NB4 (cell line): ENCODE data around the gene RYR3.

ENCODE experiments used
- DNase-seq: peaks from one replicate; pipeline ENCODE4 v3.0.0; 2010; ENCODE audit warnings: low read depth
- H3K4me3 ChIP-seq: one replicate; pipeline ENCODE4 v1.5.1; 2011; ENCODE audit warnings: mild to moderate bottlenecking, low read depth, low read length, moderate library complexity
- MYC ChIP-seq: IDR thresholded peaks from 2 replicates; pipeline ENCODE4 v1.6.1; 2011; ENCODE audit warnings: low read depth, low read length
- POLR2A ChIP-seq: IDR thresholded peaks from 2 replicates; pipeline ENCODE4 v1.6.1; 2011; ENCODE audit warnings: mild to moderate bottlenecking; ENCODE audit not compliant: insufficient read length; ENCODE audit errors: extremely low read depth
- TF ChIP-seq, protein P1 (sequence below): IDR thresholded peaks from one replicate; pipeline ENCODE4 v1.5.1; 2012; ENCODE audit warnings: low read depth, low read length
- TF ChIP-seq, protein P2 (sequence below): IDR thresholded peaks from 2 replicates; pipeline ENCODE4 v1.6.1; 2011; ENCODE audit warnings: low read depth, low read length

The RYR3 gene

DNA sequence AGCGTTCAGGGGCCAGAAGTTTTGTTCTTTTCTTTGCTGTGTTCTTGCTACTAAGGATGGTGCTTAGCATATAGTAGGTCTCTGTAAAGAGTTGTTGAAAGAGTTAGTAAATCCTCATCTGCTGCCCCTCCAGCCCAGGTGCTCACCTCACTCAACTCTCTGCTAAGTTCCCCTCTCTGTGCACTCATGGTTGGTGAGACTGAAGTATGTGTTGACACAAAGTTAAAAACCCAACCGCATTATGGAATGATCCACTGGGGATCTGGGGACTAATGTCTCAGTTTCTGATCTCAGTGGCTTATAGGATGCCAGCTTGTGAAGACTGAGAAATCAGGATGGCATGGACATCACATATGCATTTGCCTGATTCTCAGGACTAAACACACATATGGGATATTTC is 13.8 kb downstream of the RYR3 start:
- TF ChIP-seq, protein P1, sequence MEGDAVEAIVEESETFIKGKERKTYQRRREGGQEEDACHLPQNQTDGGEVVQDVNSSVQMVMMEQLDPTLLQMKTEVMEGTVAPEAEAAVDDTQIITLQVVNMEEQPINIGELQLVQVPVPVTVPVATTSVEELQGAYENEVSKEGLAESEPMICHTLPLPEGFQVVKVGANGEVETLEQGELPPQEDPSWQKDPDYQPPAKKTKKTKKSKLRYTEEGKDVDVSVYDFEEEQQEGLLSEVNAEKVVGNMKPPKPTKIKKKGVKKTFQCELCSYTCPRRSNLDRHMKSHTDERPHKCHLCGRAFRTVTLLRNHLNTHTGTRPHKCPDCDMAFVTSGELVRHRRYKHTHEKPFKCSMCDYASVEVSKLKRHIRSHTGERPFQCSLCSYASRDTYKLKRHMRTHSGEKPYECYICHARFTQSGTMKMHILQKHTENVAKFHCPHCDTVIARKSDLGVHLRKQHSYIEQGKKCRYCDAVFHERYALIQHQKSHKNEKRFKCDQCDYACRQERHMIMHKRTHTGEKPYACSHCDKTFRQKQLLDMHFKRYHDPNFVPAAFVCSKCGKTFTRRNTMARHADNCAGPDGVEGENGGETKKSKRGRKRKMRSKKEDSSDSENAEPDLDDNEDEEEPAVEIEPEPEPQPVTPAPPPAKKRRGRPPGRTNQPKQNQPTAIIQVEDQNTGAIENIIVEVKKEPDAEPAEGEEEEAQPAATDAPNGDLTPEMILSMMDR = no peak
- TF ChIP-seq MYC (no peak), POLR2A (no peak)
- TF ChIP-seq, protein P2, sequence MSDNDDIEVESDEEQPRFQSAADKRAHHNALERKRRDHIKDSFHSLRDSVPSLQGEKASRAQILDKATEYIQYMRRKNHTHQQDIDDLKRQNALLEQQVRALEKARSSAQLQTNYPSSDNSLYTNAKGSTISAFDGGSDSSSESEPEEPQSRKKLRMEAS = no peak
- H3K4me3 ChIP-seq = no peak overlapping the region
- no peak for DNase-seq

DNA sequence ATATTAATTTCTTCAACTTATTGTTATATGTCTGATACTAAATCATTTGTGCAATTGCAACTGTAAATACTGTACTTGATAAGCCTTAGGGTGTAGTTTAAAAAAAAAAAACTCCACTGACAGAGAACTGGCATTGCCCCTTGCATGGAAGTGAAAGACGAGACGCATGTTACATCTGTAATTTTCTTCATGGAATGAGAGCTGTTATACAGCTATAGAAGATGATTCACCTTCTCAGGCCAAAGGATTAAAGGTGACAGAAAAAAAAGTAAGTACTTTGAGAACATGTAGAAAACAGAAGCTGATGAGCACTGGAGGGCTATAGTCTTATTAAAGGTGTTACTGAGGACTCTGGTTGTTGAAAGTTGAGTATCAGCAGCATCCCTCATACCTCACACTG is 16.1 kb downstream of the RYR3 start:
- TF ChIP-seq, protein P1 = no peak
- no peak for TF ChIP-seq MYC
- TF ChIP-seq, protein P2 = no peak
- TF ChIP-seq POLR2A = no peak
- H3K4me3 ChIP-seq = no peak overlapping the region

DNA sequence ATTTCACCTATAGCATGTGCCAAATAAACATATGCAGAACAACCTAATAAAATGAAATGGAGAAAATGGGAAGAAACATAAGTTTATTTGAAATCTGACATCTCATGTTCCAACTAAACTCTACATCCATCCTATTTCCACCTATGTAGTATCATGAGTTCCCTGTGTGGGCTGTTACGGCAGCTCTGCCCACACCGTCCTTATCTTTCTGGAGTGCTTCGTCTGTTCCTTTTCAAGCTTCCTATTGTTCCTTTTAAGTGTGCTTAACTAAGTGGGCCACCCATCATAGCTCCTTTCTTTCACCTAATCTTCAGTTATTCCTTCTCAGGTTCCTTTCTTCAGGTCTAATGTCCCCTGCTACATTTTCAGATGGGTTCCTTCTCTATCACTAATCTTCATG is 17.3 kb downstream of the RYR3 start:
- no peak for TF ChIP-seq POLR2A
- TF ChIP-seq, protein P1 = no peak
- TF ChIP-seq, protein P2 = no peak
- no peak for TF ChIP-seq MYC
- DNase-seq = no peak
- H3K4me3 ChIP-seq = no peak overlapping the region

More for the DNA sequence above, 16.1 kb downstream of the RYR3 start:
- no peak for DNase-seq

DNA sequence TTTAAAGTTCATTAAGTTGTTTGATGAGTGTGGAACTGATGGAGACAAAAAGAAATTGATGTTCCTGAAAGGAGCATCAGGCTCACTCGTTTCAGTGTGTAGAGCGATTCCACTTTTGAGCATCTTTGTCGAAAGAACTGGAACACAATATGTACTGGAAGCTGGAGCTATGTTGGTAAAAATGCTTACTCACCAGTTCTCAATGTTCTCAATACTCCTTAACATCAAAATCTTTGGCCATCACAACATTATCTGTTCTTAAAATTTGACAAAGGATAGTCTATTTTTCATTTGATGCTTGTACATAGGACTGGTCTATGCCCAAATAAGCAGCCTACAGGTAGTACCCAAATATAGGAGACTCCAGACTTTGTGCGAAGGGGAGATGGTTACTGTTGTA is 18.7 kb downstream of the RYR3 start:
- no peak for DNase-seq
- TF ChIP-seq, protein P2 = no peak
- TF ChIP-seq POLR2A = no peak
- TF ChIP-seq, protein P1 = no peak
- TF ChIP-seq MYC = no peak
- H3K4me3 ChIP-seq = no peak overlapping the region

DNA sequence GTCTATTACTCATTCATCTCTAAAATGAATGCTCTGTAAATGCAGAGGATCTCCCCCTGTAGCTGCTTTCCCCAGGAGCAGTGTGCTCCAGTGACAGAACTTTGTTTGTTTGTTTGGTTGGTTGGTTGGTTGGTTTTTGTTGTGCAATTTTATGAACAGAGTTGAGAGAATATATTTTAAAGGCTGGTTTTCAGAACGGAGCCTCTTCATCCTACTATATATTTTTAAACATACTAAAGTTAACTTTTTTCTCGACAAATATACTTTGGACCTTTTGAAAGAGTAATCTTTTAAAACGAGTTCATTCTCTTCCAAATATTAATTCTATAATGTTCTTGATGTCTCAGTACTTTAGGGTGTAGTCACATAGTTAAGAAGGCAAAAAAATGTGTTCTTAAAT is 20.2 kb downstream of the RYR3 start:
- DNase-seq = no peak
- no peak overlapping the region for H3K4me3 ChIP-seq
- no peak for TF ChIP-seq MYC
- TF ChIP-seq, protein P2 = no peak
- no peak for TF ChIP-seq POLR2A
- TF ChIP-seq, protein P1 = no peak

DNA sequence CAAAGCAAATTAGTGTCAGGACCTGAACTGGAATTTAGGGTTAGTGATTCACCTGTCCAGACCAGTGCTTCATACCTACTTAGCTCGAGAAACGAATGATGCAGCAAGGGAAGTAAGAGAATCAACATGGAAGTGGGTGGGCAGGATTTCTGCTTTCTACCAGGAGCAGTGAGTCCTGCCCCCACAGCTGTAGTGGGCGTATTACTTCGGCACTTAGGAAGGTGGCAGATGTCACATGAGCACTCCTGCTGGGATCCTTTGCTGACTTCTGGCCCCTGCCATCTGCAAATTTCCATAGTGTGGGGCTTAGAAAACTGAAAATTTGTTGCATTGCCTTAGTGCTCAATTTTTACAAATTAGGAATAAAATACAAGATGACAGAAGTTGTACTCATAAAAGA is 31.2 kb downstream of the RYR3 start:
- TF ChIP-seq POLR2A = no peak
- TF ChIP-seq MYC = no peak
- TF ChIP-seq, protein P1 = no peak
- TF ChIP-seq, protein P2 = no peak
- H3K4me3 ChIP-seq = no peak overlapping the region
- no peak for DNase-seq
